Thymus (tissue), 11 donors: ENCODE data around the gene OR2V2. TPM values are rescaled to one million over a fixed set of nuclear protein-coding genes. Genes with fewer than 3 reads are reported as not detected.

Experiments used
- DNase-seq, 9 donors: peaks; one replicate each; pipeline ENCODE4 v3.0.0-alpha.2; 2013; ENCODE audit warnings: low spot score in 9 of 9, low read depth in 6 of 9, missing footprints in 1 of 9
- H3K27ac ChIP-seq, 2 donors: one replicate each; pipeline ENCODE4 v1.5.1; 2013; ENCODE audit warnings: control low read depth in 1 of 2, low read depth in 1 of 2, low read length in 1 of 2, mild to moderate bottlenecking in 1 of 2, moderate library complexity in 1 of 2
- H3K27me3 ChIP-seq, 2 donors: one replicate each; pipeline ENCODE4 v1.5.1; 2013; ENCODE audit warnings: low read length in 1 of 2; ENCODE audit not compliant: control insufficient read depth in 2 of 2, insufficient read depth in 1 of 2
- H3K36me3 ChIP-seq, 2 donors: one replicate each; pipeline ENCODE4 v1.5.1; 2013; ENCODE audit warnings: low read length in 1 of 2, mild to moderate bottlenecking in 1 of 2, moderate library complexity in 1 of 2; ENCODE audit not compliant: control insufficient read depth in 2 of 2, insufficient read depth in 2 of 2
- H3K4me1 ChIP-seq, 2 donors: one replicate each; pipeline ENCODE4 v1.5.1; 2013; ENCODE audit warnings: low read length in 2 of 2; ENCODE audit not compliant: control insufficient read depth in 2 of 2, insufficient read depth in 2 of 2
- H3K4me3 ChIP-seq, 2 donors: one replicate each; pipeline ENCODE4 v1.5.1; 2013; ENCODE audit warnings: low read length in 2 of 2, control low read depth in 1 of 2, mild to moderate bottlenecking in 1 of 2
- H3K9me3 ChIP-seq, 2 donors: one replicate each; pipeline ENCODE4 v1.5.1; 2013; ENCODE audit warnings: low read length in 1 of 2, mild to moderate bottlenecking in 1 of 2; ENCODE audit not compliant: control insufficient read depth in 2 of 2, insufficient read depth in 1 of 2
- whole genome bisulfite sequencing: extraction: QIAGEN DNeasy Blood & Tissue Kit; methylation state at CpG from one replicate; pipeline ENCODE4 v1.1.7; 2013; 5-methylcytosine and 5-hydroxymethylcytosine counted together
- polyA plus RNA-seq: library from polyadenylated mRNA; stranded (reverse); fragments of 200-250 nt; gene quantifications from one replicate; pipeline ENCODE4 v1.2.3, GENCODE V29; 2013
- total RNA-seq: library from RNA; stranded (reverse); fragments of 120-200 nt; gene quantifications from one replicate; pipeline ENCODE4 v1.2.4, GENCODE V29; 2013
- donor health status: healthy.

The OR2V2 gene
- total and polyA plus RNA-seq, 2 donors = under 0.01 to 0.05 TPM

DNA sequence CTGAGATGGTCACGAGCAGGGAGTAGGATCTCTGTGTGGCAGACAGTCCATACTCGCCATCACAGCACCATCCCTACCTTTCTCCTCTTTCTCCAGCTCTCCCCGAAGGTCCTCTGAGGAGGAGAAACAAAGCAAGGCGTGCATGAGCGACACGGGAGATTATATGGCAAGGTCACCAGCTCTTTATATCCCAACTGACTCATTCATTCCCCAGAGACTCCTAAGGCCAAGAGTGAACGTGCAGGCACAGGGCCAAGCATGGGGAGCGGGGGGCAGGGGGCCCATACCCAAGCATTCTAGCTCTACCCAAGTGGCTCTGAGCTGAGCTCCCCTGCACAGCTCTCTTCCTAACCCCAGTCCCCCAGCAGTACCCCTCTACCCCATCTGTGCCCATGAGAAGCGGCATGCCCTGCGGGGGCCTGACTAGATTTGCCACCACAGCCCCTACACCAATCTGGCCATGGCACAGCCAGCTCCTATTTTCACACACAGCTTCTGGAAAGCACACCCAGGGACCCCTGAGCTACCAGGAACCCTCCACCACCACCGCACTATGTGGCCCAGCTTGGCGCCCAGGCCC, 50.8 kb downstream of the OR2V2 start:
- no peaks in the 10 kb centered on the region for H3K9me3 ChIP-seq
- no peak overlapping the region for H3K4me3 ChIP-seq
- no peak for DNase-seq
- no peaks in the 10 kb centered on the region for H3K36me3 ChIP-seq
- peaks cover 35 to 89% of the 10 kb centered on the region in 2 donors for H3K27me3 ChIP-seq
- WGBS = 93% methylated on average over 12 of the region's 12 CpGs
- H3K4me1 ChIP-seq = peaks cover 0 to 3% of the 10 kb centered on the region in 2 donors
- no peak overlapping the region for H3K27ac ChIP-seq

DNA sequence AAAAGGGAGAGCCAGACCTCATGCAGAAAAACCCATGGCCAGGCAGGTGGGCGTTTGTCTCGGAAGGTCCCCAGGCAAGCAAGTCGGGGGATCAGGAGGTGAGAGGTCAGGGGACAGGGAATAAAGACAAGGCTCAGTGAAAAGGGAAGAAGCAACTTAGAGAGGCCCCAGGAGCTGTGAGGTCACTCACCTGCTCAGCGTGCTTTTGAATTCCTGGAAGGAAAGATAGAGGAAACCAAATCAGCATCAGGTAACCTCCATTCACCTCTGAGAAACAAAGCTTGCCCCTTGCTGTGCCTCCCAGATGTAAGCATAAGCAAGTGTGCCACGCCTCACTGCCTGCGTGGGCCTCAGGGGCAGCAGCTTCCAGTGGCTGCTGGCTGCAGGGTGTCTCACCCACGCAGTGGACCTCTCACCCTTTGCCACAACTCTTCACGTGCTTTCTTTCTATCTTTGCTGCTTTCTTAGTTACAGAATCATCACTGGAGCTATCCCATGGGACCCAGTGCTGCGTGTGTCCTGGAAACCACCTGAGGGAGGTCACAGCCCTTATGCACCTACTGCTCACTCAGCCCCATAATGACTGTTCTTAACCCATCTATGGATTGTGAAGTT, 51.6 kb downstream of the OR2V2 start:
- H3K4me1 ChIP-seq = peaks cover 0 to 9% of the 10 kb centered on the region in 2 donors
- peaks cover 43 to 94% of the 10 kb centered on the region in 2 donors for H3K27me3 ChIP-seq
- no peak overlapping the region for H3K4me3 ChIP-seq
- 74% methylated on average over 9 of the region's 9 CpGs for WGBS
- no peaks in the 10 kb centered on the region for H3K9me3 ChIP-seq
- no peak overlapping the region for H3K27ac ChIP-seq
- DNase-seq = no peak
- H3K36me3 ChIP-seq = no peaks in the 10 kb centered on the region

- 82% methylated on average over 12 of the region's 12 CpGs for WGBS
- H3K9me3 ChIP-seq = no peaks in the 10 kb centered on the region
- no peaks in the 10 kb centered on the region for H3K36me3 ChIP-seq
- H3K4me1 ChIP-seq = peaks cover 6 to 13% of the 10 kb centered on the region in 2 donors
- peaks cover 53 to 95% of the 10 kb centered on the region in 2 donors for H3K27me3 ChIP-seq
- no peak for DNase-seq
- no peak overlapping the region for H3K27ac ChIP-seq
- H3K4me3 ChIP-seq = no peak overlapping the region
Observed at GRCh38 chr5:181199881-181200638, 52.7 kb downstream of the OR2V2 start.

DNA sequence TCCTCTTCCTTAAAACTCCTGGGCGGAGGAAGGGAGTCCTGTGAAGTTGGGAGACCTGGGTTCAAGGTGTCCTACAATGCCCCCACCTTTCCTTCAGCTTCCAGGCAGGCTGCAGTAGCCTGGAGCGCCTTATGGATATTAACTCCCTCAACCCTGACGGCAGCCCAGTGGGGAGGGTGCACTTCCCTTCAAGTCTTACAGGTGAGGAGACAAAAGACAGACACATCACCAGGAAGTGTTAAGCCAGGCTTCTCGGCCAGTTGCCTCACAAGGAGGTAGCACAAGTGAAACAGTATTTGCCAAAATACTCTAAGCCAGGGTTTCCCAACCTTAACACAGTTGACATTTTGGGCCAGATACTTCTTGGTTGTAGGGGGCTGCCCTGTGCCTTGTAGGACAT, 53.4 kb downstream of the OR2V2 start:
- 78% methylated on average over 4 of the region's 4 CpGs for WGBS

DNA sequence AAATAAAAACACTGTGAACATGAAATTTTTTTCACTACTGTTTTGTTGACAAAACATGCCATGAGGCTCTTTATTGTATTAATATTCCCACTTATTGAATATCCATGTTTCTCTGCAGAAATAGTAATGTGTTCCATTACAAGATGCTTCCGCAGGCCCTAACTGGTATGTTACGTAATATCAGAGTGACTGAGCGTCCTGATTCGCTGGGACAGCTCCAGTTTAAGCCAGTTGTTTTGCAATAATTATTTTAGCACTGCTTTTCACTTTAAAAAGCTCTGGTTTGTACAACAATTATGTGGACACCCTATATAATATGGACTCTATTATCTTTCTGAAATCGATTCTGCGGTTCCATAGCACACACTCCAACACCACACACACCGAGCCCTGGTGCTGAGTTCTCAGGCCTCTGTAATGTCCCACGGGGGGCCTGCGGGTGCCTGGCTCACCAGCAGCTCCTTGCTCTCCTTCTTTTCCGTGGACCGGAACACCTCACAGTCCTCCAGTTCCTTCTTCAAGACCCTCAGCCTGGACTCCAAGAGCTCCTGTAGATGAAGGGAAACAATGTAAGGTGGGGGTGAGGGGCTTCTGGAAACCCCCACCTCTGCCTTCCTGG, 55.8 kb downstream of the OR2V2 start:
- H3K9me3 ChIP-seq = peaks cover 0 to 9% of the 10 kb centered on the region in 2 donors
- no peak overlapping the region for H3K4me3 ChIP-seq
- DNase-seq = no peak
- 73% methylated on average over 11 of the region's 11 CpGs for WGBS
- H3K27me3 ChIP-seq = peaks cover 68 to 99% of the 10 kb centered on the region in 2 donors
- H3K36me3 ChIP-seq = no peaks in the 10 kb centered on the region
- H3K27ac ChIP-seq = no peak overlapping the region
- peaks cover 15 to 34% of the 10 kb centered on the region in 2 donors for H3K4me1 ChIP-seq

More for the DNA sequence above, 53.4 kb downstream of the OR2V2 start:
- peaks cover 6 to 19% of the 10 kb centered on the region in 2 donors for H3K4me1 ChIP-seq
- no peak for DNase-seq
- H3K4me3 ChIP-seq = no peak overlapping the region
- no peaks in the 10 kb centered on the region for H3K36me3 ChIP-seq
- H3K9me3 ChIP-seq = peaks cover 0 to 6% of the 10 kb centered on the region in 2 donors
- peaks cover 60 to 95% of the 10 kb centered on the region in 2 donors for H3K27me3 ChIP-seq
- no peak overlapping the region for H3K27ac ChIP-seq

DNA sequence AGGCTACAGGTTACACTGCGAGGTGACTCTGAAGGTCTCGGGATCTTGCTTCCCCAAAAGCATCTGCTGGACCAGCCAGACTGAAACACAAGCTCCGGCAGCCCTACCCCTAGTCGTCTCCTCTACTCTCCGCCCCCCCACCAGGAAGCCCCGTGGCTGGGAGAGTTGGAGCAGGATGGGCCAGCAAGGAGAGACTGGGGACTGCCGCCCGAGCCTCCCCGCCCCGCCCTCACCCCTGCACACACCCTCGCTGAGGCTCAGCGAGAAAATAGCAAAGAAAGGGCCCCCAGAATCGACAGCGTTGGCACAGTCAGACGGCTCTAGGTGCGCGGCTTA, 56.4 kb downstream of the OR2V2 start:
- peaks cover 15 to 34% of the 10 kb centered on the region in 2 donors for H3K4me1 ChIP-seq
- DNase-seq = no peak
- WGBS = 4% methylated on average over 17 of the region's 17 CpGs

GRCh38 chr5:181204113-181204825, 56.9 kb downstream of the OR2V2 start:
- Histone ChIP-seq H3K4me1 (peaks cover 15 to 34% of the 10 kb centered on the region in 2 donors), H3K9me3 (peaks cover 0 to 9% of the 10 kb centered on the region in 2 donors), H3K36me3 (no peaks in the 10 kb centered on the region), H3K27ac (no peak overlapping the region), H3K27me3 (peaks cover 63 to 98% of the 10 kb centered on the region in 2 donors), H3K4me3 (peak overlapping the region; percentile 7 to 53)
- 1% methylated on average over 67 of the region's 67 CpGs for WGBS
- DNase-seq = no peak

More for the DNA sequence above, 56.4 kb downstream of the OR2V2 start:
- Histone ChIP-seq H3K9me3 (peaks cover 0 to 9% of the 10 kb centered on the region in 2 donors), H3K4me3 (peak overlapping the region; percentile 7 to 53), H3K36me3 (no peaks in the 10 kb centered on the region), H3K27ac (no peak overlapping the region), H3K27me3 (peaks cover 67 to 99% of the 10 kb centered on the region in 2 donors)

DNA sequence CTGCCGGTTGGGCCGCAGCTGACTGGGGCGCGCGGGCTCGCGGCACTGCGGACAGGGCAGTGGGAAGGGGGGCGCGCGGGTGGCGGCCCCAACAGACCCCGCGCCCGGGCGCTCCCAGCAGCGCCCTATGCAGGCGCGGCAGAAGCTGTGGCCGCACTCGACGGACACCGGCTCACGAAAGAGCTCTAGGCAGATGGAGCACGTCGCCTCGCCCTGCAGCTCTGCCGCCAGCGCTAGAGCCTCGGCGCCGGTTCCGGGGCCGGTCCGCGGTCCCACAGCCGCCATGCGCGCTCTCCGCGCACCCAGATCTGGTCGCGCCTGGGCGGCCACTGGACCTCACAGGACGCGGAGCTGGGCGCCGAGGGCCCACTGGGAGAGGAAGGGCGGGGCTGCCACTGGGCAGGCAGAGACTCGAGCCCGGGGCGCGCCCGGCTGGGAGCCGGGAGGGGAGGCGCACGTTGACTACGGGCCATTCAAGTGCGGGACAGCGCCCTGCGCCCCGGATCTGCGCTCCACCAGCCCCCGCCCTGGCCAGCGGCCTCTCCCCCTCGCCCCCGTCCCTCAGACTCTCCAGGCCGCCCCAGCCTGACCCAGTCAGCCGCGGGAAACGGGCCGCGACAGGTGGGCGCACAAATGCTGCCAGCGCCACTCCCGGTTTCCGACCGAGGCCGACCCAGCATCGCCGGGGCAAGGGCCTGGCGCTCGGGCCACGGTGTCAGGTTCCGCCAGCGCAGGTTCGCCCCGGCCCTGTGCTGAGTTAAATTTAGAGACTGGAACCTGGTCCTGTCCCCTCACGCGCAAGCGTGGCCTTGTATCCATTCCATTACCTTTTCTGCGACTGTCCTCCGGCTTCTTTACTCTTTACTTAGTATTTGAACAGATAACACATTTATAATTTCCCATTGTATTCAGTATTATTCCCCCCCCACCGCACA, 57.7 kb downstream of the OR2V2 start, which contains the start of gene TRIM7:
TRIM7 (minus strand) TSS at position 371 of the 935 bp plus-strand sequence; CDS start at position 285, 86 bp downstream.
- peaks cover 59 to 97% of the 10 kb centered on the region in 2 donors for H3K27me3 ChIP-seq
- DNase-seq = no peak
- H3K4me1 ChIP-seq = peaks cover 15 to 34% of the 10 kb centered on the region in 2 donors
- peaks cover 0 to 9% of the 10 kb centered on the region in 2 donors for H3K9me3 ChIP-seq
- no peak within 1 kb of the TSS for H3K27ac ChIP-seq
- 1% methylated on average over 94 of the region's 94 CpGs for WGBS
- H3K36me3 ChIP-seq = no peaks in the 10 kb centered on the region
- peak within 1 kb of the TSS; percentile 38 to 53 for H3K4me3 ChIP-seq
